ENCODE results near the gene DYDC1.
"Not testable (repeated sequence)": the region's sequence is repeated elsewhere in the genome, so short reads cannot be mapped to it uniquely, and the experiment has no call there.

DYDC1 gene

DNA sequence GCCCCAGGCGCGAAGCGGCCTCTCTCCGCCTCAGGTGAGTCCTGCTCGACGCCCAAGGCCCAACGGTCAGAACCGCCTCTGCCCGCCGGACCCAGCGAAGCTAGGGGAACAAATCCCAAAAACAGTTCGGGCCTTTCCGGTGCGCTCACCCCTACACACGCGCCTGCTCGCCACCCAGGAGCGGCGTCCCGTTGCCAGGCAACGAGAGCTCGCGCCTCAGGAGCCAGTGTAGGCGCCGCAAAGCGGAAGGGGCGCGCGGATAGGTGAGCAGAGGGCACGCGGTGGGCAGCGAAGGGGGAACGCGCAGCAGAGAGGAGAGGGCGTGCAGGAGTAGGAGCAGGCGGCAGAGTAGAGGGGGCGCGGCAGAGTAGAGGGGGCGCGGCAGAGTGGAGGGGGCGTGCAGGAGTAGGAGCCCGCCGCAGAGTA, at the start of gene DYDC1, which contains the start of gene DYDC2:
DYDC1 (minus strand) TSS at position 193 of the 426 bp plus-strand sequence. CDS start 4,154 bp downstream, outside the sequence.
DYDC2 (plus strand) TSS at position 219 of the 426 bp plus-strand sequence. CDS start 5,663 bp downstream, outside the sequence.
- DNase-seq, result peak; percentile 19 to 34

DNA sequence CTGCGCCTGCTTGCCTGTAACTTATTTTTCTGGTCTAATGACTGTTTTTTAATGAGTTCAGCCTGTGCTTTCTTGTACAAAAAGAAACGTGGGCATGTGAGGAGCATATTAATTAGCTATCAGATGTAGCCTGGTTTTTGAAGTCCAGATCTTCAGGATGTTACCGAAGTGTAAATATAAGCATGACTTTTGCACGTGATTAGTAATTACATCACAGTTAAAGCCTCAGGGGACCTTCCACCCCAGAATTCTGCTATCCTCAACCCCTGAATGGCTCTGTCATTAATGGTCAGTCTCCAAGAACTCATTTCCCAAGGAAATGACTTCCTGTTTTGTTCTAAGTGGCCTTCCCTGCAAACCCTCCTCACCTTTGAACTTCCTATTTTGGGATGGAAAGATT, 49.6 kb upstream of the DYDC1 start:
- DNase-seq, result no peak

DNA sequence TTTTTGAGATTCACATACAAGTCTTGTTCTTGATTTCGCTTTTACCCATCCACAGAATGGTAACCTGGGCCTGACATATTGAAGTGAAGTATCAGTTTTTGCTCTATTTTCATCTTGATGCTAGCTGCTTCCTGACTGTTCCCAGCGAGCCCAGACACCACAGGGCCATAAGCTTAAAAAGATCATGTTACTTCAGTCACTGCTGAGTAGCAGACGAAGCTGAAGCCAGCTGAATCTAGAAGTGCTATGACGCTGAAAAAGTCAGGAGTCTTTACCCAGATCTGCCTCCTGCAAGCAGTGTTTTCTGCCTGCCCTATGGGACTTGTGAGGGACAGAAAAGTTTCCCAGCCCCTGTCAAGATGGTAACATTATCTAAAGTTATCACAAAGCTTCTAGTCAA, 49.1 kb upstream of the DYDC1 start:
- DNase-seq, result no peak

DNA sequence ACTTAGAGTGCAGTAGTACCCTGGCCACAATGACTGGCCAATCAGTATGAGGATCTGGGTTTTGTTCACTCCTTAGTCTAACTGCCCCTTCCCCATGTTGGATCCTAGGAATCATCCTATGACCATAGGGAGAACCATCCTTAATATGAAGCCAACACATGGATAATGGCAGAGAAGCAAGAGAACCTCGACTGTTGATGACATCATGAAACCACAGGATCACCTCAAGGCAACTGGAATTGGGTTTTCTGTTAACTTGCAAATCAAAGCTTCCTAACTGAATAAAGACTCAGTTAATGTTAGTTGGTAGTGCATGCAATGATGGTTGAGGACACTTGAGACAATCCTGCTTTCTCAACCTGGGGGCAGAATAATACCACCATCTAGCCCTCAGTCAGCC, 48.5 kb upstream of the DYDC1 start:
- DNase-seq, result no peak

DNA sequence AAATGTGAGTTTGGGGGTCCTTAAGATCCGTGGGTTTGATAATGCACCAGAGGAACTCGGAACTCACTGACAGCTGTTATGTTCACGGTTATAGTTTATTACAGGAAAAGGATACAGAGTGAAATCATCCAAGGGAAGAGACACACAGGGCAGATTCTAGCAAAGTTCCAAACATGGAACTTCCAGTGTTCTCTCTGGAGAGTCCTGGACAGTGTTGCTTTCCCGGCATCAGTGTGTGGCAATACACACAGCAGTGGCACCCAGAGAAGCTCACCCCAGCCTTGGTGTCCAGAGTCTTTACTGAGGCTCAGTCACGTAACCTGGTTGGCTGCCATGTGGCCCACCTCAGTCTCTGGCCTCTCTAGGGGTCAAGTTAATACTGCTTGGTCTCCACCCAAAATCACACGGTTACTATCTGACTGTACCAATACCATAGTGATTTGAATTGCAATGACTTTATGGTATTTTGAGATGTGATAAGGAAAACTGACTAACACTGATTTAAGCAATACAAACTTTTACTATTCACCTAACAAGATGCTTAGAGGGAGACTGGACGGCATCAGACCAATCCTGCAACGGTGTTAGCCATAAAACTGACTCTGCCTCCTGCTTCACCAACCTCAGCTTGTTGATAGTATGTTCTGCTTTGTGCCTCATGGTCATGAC, 43.7 kb upstream of the DYDC1 start:
- DNase-seq, result no peak

DNA sequence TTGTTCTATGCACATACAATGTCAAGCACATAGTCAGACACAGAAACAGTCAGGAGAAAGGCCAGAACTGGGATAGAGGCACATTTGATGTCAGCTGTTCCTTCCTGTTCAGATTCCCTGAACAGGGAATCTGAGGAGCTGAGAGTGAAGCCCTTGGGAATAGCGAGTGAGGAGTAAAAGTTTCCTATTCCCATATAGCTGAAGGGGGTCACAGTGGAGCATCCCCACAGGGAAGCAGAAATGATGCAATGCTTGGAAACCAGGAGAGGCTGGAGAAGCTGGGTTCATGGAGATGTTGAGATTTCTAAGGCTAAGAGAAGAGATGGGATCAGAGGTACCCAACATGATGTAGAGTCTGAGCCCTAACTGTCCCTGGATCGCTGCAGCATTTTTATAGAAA, 40.5 kb upstream of the DYDC1 start:
- no peak for DNase-seq

DNA sequence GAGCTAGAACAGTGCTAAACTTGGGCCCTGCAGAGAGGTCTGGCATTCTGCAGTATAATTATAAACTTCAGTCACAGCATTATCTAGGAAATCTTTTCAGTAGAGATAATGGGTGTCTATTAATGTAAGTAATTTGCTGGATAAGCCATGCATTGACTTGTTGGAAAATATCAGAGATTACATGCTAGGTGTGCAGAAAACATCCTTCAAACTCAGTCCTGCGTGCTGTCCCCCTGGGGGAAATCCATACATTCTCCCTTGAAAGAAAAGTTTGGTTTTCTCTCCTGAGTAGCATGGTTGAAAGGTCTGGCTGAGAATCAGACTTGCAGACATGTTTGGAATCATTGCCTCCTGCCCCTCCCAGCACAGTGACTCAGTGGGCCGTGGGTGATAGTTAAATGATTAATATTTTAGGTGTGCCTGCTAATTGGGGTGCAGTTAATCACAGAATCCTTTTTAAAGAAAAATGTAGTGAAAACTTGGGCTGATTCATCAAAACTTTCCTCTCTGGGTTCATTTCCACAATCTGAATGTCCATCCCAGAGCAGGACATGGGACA, 37.9 kb upstream of the DYDC1 start:
- DNase-seq, result no peak

DNA sequence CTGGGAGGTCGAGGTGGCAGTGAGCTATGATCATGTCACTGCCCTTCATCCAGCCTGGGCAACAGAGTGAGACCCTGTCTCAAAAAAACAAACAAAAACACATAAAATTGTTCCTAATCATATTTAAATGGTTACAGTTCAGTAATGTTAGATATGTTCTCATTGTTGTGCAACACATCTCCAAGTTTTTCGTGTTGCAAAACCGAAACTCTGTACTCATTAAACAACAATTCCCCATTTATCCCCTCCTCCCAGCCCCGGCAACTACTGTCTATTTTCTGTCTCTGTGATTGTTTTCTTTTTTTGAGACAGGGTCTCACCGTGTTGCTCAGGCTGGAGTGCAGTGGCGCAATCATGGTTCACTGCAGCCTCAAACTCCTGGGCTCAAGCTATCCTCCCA, 35.7 kb upstream of the DYDC1 start:
- no peak for DNase-seq

DNA sequence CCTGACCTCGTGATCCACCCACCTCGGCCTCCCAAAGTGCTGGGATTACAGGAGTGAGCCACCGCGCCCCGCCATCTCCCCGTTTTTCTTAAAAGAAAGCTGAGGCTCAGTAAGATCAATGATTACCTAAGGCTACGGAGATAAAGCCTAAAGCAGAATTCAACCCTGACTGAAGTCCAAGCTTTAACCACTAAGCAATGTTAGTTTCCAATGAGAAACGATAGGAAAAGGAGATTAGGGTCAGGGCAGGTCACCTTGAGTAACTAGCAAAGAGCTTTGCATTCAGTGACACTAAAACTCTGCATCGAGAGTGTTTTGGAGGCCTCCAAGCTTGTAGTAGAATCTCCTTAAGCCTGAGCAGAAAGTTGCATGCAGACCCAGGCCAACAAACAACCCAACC, 34.2 kb upstream of the DYDC1 start:
- DNase-seq, result no peak

DNA sequence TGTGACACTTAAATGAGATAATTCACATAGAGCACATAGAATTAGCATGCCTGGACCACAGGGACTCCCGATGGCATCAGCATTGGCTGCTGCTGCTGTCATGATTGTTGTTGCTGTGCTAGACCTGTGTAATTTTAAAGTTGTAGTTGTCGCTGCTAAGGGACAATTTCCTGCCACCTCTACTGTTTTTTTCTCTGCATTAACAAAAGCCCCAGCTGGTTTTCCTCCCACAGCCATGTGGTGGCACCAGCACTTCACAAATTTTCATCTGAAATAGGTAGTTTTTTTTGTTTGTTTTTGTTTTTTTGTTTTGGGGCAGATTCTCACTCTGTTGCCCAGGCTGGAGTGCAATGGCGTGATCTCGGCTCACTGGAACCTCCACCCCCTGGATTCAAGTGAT, 26.4 kb upstream of the DYDC1 start:
- DNase-seq, result peak; percentile 62

DNA sequence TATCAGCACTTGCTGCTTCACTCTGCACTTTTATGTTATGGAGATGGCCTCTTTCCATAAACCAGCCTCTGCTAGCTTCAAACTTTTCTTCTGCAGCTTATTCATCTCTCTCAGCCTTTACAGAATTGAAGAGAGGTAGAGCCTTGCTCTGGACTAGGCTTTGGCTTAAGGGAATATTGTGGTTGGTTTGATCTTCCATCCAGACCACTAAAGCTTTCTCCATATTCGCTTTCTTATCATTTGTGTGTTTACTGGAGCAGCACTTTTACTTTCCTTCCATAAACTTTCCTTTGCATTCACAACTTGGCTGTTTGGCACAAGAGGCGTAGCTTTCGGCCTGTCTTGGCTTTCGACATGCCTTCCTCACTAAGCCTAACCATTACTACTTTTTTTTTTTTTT, 23.6 kb upstream of the DYDC1 start:
- no peak for DNase-seq

DNA sequence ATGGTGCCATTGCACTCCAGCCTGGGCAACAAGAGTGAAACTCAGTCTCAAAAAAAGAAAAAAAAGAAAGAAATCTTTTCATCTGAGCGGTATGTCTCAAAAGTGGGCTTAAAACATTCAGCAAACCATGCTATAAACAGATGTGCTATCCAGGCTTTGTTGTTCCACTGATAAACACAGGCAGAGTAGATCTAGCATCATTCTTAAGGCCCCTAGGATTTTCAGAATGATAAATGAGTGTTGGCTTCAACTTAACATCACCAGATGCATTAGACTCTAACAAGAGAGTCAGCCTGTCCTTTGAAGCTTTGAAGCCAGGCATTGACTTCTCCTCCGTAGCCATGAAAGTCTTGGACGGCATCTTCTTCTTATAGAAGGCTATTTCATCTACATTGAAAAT, 23.1 kb upstream of the DYDC1 start:
- DNase-seq, result no peak

DNA sequence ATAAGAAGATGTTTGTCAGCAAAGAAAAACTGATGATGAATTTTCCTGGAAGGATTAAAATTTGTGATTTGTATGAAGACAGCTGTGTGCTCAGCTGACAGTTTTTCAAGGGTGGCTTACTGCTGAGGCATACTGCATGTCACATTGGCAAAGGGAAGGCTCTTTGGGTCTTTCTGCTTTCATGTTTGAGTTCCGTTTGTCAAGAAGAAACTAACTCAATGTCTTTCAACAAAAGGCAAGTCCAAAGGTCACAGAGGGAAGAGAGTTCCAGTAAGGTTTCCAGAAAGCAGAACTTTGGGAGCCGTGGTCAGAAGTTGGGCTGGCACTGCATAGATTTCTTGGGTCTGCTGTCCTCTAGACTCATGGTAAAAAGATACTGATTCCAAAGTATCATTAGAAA, 16.9 kb upstream of the DYDC1 start:
- DNase-seq, result no peak

DNA sequence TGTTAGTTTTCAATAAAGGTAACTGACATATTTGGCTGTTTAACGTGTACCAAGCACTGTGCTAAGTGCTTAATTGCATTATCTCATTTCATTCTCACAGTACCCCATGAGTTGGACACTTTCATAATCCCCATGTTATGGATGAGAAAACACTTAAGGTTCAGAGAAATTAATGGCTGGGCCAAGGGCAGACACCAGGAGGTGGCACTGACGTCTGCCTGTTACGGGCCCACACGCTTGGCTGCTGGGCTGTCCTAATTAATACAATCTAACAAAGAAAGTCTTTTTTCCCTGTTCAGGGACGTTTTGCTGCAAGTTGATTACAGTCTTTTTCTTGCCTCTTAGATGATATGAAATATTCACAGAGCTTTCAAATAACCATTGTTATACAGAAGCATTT, 16.1 kb upstream of the DYDC1 start:
- no peak for DNase-seq

DNA sequence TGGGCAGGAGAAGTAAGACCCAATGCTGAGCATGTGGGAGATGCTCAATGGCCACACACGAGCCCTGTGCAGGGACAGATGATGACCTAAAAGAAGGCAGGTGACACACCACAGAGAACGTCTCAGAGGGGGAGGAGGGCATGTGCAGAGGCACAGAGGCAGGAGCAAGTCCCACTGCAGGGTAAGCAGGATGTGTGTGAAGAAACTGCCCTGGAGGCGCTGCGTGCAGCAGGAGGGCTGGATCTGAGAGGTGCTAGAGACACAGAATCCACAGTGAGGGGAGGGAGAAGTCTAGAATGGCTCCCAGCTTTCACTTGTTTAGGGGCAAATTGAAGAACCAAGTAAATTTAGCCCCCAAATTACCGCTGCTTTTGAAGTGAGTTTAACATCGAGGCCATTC, 14.9 kb upstream of the DYDC1 start:
- no peak for DNase-seq

DNA sequence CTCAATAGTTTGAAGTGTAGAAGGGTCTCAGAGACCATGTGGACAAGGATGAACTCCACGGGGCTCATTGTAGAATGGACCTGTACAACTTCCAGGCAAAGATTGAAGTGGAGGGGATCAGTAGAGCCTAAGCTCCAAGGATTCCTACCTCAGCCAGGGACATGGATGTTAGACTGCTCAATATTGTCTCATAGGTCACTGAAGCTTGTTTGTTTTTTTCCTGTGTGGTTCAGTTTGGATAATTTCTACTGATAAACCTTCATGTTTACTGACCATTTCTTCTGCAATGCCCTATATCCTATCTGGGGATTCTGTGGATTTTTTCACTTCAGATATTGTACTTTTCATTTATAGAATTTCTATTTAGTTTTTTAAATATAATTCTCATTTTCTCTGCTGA, 9.0 kb upstream of the DYDC1 start:
- DNase-seq, result no peak

DNA sequence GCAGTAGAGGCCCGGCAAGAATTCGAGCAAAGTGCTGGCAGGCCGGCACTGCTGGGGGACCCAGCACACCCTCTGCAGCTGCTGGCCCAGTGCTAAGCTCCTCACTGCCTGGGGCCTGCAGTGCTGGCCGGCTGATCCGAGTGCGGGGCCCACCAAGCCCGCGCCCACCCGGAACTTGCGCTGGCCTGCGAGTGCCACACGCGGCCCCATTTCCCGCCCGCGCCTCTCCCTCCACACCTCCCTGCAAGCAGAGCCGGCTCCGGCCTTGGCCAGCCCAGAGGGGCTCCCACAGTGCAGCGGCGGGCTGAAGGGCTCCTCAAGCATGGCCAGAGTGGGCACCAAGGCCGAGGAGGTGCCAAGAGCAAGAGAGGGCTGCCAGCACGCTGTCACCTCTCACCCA, 3.1 kb upstream of the DYDC1 start:
- DNase-seq, result no peak

DNA sequence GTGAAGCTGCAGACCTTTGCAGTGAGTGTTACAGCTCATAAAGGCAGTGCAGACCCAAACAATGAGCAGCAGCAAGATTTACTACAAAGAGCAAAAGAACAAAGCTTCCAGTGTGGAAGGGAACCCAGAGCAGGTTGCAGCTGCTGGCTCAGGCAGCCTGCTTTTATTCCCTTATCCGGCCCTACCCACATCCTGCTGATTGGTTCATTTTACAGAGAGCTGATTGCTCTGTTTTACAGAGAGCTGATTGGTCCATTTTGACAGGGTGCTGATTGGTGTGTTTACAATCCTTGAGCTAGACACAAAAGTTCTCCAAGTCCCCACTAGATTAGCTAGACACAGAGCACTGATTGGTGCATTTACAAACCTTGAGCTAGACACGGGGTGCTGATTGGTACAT, 2.4 kb upstream of the DYDC1 start:
- not testable (repeated sequence) for DNase-seq

DNA sequence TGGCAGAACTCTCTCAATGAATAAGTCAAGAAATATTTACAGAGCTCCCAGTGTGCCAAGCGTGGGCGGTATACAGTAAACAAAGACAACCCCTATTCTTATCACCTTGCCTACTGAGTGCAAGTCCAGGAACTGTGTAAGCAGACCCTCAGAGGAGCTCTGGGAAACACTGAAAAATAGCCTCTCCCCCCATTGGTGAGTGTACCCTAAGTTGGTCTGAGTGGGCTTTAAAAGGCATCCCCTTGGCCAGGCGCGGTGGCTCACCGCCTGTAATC, 1.2 kb upstream of the DYDC1 start:
- no peak for DNase-seq

DNA sequence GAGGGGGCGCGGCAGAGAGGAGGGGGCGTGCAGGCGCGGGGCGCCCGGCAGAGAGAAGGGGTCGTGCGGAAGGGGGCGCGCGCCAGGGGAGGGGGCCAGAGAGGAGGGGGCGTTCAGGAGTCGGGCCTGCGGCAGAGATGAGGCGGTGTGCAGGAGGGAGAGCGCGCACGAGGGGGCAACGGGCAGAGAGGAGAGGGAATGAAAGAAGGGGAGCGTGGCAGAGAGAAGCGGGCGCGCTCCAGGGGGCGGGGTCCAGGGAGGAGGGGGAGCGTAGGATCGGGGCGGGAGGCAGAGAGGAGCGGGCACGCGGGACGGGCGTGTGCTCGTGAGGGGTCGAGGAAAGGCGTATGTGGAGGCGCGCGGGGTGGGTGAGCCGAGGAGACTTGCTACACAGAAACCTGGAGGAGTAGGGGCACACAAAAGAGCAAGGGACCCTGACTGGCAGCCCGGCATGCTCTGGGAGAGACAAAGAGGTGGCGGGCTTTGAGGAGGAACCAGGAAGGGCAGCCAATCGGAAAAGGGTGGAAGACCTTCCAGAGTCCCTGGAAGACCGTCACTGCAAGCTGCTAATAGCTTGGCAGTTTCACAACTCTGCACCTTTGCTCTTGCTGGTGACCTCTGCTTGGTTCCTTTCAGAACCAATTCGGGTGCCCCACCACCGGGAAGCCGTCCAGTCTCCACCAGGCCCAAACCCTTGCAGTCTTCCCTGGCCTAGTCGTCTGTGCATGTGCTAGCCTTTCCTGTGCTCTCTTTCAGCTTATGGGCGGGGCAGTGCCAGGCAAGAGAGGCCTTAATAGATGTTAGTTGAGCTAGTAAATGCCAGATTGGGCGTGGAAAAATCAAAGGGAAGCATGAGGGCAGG, 665 bp upstream of the DYDC1 start:
- DNase-seq, result no peak

DNA sequence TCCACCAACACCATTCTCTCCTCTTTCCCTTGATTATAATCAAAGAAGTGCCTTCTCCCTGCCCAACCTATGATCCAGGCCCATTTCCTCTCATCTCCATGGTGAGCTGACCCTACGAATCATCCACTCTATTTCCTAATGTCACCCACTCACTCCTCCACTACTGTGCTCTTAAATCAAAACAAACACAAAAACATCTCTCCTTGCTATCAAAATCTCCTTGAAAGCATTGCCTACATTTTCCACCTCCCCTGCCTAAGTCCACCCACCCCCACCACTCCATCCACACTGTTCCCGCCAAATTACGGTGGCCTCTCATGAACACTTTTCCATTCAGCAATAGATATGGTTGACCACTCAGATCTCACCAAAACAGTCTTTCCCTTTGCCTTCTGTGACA, 5.3 kb downstream of the DYDC1 start:
- no peak for DNase-seq

DNA sequence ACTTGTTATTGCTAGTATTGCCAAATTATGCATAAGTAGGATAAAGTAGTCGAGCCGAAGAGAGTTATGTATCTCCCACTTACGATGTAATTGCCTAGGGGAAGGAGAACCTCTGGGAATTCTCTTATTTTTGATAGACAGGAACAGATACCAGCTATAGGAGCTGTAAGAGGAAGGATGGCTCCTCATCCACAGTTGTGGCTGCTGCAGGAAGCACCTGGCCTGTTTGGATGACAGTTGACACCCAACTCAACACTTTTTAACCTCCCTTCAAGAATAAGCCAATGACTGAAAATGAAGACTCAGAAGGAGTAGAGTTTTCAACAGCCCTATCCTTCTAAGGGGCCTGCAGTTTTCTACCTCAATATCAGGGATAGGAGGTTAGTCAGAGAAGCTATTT, 6.3 kb downstream of the DYDC1 start:
- DNase-seq, result no peak

DNA sequence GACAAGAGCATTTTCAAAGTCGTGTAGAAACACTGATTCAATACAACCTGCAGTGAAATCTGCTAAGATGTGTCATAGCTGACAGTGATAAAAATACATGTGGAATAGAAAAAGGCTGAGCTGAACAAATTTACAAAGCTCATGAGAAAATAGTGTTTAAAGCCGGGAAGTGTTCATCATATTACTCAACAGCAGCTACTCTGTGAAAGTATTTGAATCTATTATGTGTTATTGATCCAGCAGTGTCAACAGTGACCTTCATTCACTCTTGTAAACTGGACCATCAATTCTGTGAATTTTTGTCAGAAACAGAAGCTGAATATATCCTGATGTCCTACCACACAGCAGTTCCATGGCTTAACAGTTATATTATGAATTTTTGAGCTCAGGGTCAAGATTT, 11.6 kb downstream of the DYDC1 start:
- DNase-seq, result no peak

DNA sequence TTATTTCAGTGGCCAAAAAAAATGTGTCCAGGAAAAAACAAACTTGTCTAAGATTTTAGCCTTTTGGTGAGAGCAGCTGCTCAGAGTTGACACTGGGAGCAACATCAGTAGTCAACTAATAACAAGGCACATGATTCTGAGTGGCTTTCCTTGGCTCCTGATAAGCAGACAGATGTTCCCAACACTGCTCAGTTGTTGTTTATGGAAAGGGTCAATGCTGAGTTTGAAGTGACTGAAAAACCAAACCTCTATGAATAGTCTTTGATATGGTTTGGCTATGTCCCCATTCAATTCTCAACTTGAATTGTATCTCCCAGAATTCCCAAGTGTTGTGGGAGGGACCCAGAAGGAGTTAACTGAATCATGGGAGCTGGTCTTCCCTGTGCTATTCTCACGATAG, 12.3 kb downstream of the DYDC1 start:
- DNase-seq, result no peak
